ENCODE data around the gene MYADML2.

The MYADML2 gene

DNA sequence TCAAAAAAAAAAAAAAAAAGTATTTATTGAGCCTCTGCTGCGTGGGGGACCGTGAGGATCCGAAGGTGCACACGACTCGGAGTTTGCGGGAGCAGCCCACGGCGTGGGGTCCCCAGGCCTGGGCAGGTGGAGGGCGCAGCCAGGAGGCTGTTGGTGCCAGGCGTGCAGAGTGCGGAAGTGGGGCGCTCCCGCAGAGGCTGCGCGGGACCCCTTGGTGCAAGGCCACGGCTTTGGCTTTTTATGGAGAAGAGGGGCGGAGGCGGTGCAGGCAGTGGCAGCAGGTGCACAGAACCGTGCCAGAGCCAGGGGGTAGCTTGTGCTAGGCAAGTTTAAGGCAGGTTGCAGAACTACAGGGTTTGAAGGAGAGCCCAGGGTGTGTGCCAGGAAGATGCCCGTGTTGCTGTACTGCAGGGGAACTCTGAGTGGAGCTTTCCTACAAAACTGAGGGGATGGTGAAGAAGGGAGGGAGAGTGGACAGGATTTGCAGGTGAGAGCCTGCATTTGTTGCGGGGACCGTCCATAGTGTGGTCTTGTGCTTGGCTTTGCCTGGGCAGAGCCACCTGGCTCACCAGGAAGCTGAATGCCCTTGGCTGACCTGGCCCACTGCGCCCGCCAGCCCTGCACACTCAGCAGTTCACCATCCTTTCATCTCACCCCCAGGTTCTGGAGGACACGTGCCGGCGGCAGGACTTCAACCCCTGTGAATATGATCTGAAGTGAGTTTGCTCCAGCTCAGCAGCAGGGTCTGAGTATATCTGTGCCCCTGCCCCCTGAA lies 31.7 kb upstream of the MYADML2 start:
- peak; percentile 60 for DNase-seq (ENCODE audit: low spot score)

DNA sequence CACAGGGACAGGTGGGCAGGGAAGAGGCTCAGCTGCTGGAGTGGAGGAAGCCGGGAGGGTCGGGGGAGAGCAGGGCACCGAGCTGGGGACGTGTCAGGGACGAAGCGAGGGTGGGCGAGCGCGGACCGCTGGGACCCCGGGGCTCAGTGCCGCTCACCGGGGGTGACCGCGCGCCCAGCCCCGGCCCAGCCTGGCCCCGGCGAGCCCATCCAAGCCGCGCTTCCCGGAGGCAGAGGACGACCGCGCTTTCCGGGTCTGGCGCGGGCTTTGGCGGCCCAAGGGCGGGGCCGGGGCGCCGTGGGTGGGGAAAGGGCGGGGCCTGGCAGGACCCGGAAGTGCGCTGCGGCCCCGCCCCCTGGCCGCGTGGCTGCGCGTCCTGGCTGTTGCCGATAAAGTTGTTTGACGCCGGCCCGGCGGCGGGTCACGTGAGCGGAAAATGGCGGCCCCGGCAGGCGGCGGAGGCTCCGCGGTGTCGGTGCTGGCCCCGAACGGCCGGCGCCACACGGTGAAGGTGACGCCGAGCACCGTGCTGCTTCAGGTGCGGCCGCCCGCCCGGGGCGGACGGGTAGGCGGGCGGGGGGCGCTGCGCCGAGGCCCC lies 30.3 kb upstream of the MYADML2 start, which contains the start of gene ASPSCR1:
Gene ASPSCR1 (plus strand): TSS at position 419 of the 598 bp plus-strand sequence. CDS start 18 bp downstream, at position 437.
- peak; percentile 93 for DNase-seq (ENCODE audit: low spot score)

DNA sequence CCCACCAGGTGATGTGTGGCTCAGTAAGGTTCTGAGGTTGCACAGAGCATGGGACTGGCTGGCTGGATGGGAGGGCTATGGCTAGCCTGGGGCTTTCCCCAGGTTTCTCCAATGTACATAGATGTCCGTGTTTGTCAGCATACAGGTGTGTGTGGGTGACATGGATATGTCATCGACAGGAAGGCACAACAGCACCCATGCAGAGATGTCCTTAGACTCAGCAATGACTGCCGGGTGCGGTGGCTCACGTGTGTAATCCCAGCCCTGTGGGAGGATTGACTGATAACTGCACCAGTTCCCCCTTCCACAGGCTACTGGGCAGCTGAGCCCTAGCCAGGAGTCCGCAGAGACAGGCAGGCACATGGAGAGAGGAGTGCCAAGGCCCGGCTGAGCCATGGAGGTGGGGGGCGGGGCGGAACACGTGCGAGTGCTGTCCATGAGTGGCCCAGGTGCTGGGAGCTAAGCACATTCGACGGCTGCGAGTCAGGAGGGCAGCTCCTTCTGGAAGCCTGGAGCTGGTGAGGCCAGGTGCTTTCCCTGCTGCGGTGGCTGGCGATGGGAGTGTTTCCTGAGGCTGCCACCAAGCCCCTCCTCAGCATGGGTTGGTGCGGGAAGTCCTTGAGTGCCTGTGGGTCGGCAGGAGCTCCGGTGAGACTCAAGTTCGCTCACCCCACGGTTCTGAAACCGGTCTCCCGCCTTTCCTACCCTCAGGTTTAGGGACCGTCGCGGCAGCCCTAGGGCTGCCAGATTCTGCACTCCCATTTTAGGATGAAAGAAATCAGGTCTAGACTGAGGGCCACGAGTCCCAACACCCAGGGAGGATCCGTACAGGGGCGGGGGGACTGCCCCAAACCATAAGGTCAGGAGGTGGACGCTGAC lies 29.5 kb upstream of the MYADML2 start:
- DNase-seq (ENCODE audit: low spot score) = peak; percentile 92

DNA sequence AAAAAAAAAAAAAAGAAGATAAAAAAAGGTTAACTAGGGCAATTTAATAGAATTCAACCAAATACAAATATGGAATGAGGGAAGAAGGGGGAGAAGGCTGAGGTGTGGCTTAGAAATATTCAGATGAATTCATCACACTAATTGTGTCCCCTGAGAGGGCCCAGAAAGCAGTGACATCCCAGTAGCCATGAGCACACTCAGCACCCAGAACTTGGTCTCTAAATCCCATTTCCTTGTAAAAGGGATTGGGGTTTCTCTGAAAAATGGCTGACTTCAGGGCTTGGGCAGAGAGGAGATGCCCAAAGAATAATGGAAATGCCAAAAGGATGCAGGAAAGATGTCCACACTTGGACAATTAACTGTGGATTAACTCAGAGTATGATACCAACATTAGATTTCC lies 26.4 kb upstream of the MYADML2 start:
- no peak for DNase-seq (ENCODE audit: low spot score)

DNA sequence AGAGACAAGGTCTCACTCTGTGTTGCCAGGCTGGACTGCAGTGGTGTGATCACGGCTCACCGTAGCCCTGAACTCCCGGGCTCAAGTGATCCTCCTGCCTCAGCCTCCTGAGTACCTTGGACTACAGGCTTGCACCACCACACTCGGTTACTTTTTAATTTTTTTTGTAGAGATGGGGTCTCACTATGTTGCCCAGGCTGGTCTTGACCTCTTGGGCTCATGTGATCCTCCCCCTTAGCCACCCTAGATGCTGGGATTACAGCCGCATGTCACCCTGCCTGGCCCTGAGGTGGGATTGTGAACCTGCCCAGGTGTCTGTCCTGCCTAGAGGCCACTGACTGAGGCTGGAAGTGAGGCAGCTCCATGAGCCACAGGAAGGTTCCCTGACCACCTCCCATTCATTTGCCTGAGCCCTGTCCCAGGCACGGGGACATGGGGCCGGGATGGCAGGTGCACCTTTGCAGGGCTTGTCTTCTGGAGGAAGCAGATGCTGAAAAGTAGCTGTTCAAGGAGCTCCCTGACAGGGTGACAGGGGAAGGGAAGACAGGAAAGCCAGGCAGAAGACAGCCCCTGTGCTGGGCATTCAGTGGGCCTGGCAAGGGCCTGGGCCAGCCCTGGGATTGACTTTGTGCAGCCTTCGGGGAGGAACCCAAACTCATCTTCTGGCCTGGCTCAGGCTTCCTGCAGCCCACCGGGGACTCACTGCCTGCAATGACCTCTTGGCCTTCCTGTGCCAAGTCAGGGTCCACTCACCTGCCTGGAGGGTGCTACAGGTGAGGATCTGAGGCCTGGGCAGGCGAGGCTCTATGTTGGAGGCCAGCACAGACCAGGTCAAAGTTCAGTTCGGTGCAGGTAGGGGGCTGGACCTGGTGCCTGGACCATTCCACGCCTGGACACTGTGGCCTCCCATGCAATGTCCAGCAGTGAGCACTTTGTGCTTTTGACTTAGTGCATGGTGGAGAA lies 22.1 kb upstream of the MYADML2 start:
- DNase-seq (ENCODE audit: low spot score) = no peak

DNA sequence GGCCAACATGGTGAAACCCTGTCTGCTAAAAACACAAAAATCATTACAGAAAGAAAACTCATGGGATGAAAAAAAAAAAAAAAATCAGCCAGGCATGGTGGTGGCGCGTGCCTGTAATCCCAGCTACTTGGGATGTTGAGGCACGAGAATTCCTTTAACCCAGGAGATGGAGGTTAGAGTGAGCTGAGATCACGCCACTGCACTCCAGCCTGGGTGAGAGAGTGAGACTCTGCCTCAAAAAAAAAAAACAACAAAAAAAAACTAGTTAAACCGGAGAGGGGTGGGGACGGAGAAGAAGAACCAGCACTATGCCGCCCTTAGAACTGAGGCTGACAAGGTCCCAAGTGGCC lies 21.3 kb upstream of the MYADML2 start:
- no peak for DNase-seq (ENCODE audit: low spot score)

DNA sequence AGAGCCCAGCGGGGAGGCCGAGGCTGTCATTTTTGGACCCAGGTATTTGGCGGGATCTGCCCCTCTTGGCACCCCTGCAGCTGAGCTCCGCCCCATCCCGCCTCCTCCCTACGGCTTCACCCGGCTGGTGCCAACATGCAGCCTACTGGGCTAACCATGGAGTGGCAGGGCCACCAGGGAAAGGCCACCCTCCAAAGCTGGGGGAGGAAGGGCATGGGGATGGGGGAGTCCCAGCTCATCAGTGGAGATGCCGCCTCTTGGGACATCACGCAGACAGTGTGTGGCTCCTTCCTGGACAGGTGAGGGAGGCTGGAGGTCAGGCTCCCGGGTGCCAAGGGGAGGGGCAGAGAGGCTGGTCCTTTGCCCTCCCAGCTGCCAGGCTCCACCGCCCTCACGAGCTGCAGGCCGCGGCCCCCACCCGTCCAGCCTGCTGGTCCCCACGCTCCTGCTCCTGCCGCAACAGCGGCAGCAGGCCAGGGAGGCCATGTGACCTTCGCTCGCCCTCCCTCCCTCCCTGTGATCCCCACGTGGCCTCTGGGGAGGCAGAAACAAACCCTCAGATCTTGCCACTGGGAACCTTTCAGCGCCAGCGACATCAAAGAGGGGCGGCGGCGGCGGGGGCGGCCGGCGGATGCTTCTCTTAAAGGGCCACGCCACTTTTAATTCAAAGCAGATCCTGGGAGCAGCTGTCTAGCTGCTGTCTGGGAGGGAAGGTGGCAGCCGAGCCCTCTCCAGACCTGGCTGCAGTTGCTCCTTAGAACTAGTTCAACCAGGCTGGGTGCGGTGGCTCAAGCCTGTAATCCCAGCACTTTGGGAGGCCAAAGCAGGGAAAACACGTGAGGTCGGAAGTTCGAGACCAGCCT lies 20.7 kb upstream of the MYADML2 start:
- peak; percentile 98 for DNase-seq (ENCODE audit: low spot score)

DNA sequence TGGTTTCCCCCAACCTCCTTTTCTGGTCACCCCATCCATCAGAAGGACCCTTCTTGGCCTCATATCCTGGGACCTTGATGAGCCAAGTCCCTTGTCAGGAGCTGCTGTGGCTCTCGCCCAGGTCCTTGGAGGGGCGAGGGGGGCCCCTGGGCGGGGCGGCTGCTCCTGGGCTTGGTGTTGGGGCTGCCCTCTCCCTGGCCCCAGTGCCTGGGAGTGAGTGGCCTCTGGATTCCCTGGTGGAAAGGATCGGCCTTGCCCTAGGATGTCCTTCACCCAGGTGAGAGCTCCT lies 20.2 kb upstream of the MYADML2 start:
- no peak for DNase-seq (ENCODE audit: low spot score)

DNA sequence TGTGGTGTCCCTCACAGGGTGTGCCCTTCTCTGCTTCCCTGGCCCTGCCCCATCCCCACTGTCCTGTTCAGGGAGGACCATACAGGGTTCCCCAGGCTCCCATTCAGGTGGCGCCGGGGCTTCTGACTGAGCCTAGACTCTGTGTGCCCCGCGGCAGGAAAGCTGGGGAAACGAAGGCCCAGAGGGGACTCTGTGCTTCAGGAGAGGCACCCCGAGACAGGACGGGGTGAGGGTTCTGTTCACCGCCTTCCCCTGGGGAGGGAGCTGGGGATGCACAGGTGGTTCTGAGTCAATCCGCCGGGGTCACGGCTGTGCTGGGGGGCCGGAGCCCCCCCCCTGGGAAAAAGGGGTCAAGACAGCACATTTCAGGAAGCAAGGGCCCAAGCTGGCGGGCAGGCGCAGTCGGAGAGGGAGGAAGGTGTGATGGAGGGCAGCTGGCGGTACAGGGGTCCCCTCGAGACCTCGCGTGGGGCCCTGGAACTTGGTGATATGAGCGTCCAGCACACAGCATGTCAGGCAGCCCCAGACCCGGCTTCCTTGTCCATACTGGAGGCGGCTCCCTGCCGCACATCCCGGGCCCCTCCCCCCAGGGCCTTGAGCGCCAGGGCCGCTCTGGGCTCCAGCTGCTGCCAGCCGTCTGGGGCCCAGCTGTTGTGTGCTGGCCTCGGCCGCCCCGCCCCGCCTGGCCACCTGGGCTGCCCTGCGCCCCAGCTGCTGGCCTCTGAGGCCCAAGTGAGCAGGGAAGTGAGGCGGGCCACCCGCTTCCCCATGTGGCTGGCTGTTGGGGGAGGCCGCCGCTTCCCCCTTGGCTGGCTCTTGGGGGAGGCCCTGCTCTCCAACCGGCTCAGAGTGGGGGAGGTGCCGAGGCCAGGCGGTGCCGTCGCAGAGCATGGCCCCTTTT lies 19.6 kb upstream of the MYADML2 start:
- DNase-seq (ENCODE audit: low spot score) = peak; percentile 81

DNA sequence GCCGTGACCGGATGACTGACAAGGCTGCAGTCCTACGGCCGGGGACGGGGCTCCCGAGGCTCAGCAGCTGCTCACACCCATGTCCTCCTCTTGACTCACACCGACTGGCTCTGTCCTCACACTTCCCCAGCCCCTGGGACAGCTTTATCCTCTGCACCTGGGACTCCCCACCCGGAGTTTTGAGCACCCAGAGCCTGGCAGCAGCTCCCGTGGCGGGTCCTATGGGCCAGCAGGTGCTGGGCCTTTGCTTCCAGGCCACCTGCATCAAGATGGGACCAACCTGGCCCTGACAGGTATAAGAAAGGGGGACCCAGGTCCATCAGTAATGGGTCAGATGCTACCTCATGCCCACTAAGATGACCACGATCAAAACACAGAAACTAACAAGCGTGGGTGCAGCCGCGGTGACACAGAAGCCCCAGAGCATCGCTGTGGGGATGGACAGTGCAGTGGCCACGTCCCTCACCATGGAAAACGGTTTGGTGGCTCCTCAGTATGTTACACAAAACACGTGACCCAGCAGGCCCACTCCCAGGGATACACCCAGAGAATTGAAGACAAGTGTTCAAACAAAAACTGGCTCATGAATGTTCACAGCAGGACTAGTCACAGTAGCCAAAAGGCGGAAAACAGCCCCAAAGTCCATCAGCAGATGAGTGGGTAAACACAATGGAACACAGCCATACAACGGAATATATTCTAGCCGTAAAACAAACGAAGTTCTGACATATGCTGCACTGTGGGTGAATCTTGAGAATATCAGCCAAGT lies 17.2 kb upstream of the MYADML2 start:
- DNase-seq (ENCODE audit: low spot score) = no peak

DNA sequence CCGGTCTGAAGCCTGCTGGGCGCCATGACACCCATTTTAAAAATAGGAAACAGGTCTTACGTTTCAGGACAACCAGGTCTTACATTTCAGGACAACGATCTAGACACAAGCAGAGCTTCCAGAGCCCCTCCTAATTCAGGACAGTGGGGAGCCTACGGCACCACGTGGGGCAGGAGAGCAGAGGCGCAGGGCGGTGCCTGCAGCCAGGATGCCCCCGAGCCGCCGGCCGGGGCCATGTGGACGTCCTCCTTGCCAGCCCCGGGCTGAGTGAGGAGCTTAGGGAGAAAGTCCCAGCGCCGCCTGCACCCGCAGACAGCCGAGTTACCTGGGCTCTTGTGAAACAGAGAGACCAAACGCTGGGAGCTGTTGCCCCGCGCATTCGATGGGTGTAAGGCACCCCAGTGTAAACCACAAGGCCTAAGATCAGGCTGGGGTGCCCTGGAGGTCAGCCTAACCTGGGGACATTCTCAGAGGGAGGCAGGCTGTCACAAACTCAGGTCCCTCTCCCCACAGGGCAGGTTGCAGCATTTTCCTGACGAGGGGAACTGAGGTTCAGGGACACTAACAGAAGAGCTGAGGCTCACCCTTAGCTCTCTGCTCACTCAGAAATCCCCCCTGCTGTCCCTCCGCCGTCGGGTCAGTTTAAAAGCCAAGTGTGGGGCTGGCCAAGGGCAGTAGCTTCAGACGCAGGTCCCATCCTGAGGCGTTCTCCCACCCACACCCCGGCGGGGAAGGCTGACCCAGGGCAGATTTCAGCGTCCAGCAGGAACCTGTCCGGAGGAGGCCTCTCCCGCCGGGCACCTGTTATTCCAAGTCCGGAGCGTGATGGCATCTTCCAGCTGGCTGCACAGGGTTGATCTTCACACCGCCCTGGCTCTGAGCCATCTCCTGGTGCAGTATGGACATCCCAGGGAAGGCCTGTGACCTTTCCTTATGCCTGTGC lies 15.7 kb upstream of the MYADML2 start:
- peak; percentile 71 for DNase-seq (ENCODE audit: low spot score)

DNA sequence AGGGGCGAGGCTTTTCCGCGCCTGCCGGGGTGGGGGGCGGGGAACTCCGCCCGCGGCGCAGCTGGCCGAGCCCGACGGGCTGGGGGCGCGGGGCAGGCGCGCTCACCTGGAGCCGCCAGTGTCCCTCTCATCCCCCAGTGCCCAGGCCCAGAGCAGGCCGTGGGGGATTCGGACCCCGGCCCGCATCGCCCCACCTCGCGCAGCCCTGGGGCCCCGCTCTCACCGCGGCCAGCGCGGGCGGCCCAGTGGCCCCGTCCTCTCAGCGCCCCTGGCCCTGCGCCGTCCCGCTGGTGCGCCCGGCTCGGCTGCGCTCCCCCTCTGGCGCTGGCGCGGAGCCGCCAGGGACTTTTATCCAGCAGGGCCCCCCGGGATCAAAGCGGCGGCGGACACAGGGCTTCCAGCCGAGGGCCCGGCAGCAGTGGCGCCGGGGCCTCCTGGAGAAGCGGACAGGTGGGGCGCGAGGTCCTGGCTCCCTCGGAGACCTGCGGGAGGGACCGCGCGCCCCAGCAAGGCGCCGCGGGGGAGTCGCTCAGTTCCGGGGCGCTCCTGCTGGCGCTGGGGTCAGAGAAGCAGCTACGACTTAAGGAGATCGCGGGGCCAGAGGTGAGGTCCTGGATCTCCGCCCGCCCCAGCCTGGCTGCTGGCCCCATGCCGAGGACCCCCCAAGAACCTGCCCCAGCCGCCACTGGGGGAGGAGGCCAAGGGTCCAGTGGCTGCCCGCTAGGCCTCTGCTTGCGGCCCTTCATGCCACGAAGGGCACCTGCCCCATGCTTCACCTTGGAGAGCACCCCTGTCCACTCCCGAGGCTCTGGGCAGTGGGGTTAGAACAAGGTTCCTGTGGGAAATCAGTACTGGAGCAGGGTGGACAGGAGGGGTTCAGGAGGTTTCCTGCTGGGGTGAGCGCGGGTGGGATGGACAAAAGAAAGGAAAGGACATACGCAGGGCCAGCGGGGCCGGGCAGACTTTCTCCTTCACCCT lies 14.8 kb upstream of the MYADML2 start:
- peak; percentile 46 for DNase-seq (ENCODE audit: low spot score)

DNA sequence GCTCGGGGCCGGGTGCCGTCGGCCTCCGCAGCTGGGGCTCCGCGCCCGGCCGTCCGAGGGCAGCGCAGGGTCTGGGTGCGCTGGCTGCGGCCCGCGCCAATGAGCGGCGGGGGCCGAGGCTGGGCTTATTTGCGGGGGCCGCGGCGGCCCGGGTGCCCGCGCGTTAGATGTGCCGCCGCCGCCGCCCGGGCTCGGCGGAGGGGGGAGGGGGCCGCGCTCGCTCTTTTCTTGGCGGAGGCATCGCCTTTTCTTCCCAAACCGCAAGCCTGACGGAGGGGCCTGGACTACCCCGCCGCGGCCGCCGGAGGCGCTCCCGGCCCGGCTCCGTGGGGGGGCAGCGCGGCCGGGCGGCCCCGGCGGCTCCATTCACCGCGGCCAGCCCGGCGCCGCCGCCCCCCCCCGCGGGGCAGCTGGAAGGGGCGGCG lies 14.1 kb upstream of the MYADML2 start, which contains the start of gene NOTUM:
Gene NOTUM (minus strand): TSS at position 101 of the 425 bp plus-strand sequence. CDS start 278 bp downstream, outside the sequence.
- DNase-seq (ENCODE audit: low spot score) = peak; percentile 77

DNA sequence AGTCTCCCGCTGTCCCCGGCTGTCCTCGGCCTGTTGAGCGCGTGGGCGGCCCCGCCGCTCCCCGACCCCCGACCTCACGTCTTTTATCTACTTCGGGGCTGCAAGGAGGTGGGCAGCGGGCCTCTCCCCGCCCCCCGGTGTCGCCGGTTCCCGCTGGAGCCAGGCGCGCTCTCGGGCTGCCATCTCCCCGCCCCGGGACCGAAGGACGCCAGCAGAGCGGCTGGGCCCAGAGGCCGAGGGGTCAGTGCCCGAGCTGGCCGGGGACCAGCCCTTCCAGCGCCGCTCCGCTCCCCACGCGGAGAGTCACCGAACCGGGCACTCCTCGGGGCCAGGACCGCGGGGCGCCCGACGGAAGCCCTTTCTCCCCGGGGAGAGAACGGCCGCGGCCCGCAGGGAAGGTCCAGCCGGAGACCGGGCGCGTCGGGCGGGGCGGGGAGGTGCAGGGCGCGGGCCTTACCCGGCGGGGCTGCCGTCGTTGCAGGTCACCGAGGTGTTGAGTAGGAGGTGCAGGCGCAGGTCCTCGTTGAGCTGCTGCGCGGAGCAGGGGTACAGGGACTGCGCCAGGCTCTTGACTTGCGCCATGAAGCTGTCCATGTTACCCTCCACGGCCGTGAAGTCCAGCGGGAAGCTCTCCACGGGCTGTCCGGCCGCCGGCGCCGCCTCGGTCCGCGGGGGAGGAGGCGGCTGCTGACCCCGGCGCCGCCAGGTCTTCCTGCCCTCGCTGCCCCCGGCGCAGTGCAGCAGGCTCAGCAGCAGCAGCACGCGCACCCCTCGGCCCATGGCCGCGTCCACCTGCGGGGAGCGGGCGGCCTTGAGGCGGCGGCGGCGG lies 13.3 kb upstream of the MYADML2 start:
- no peak for DNase-seq (ENCODE audit: low spot score)

DNA sequence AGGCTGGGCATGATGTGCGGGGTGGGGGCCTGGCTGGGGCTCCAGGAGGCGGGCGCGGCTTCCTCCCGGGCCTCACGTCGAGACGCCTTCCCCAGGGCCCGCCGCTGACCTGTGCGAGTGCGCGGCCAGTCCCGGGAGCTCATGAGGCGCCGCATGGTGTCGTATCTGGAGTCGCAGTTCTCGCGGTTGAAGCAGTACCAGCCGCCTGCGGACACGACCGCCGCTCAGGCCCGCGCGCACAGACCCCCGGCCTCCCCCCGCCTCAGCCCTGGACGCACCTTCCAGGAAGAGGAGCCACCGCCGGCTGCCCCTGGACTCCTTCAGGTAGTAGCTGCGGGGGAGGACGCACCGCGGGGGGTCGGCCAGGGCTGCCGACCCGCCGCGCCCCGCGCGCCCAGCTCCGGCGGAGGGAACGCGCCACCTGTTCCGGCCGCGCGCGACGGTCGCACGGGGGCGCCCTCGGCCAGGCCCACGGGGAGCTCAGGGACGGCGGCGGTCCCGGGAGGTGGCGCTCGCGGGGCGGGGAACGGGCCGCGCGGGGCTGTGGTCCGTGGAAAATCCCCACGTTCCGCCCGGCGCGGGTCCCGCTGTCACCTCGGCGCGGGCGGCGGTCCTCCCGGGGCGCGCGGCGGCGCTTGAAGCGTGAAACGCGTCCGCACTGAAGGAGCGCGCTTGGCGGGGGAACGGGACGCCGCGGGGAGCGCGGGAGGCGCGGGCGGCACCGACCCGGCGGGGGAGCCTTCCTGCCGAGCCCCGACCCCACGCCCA lies 12.5 kb upstream of the MYADML2 start:
- no peak for DNase-seq (ENCODE audit: low spot score)
